CD14-positive monocyte (primary cell): ENCODE data around the gene KNDC1. TPM values are rescaled to one million over a fixed set of nuclear protein-coding genes. Genes with fewer than 3 reads are reported as not detected.

ENCODE experiments used
- DNase-seq, 3 donors: peaks; one replicate each; pipeline ENCODE4 v3.0.0-alpha.2; 2011 to 2022
- H2AFZ ChIP-seq: 2 replicates; pipeline ENCODE4 v1.6.0; 2012; ENCODE audit warnings: mild to moderate bottlenecking, low read depth, low read length, inconsistent platforms; ENCODE audit not compliant: insufficient read depth, poor library complexity, severe bottlenecking
- H3K27ac ChIP-seq, 2 donors: 1 replicate in 1 of 2; 2 replicates in 1 of 2; pipeline ENCODE4 v1.5.1; 2012 to 2013; ENCODE audit warnings: low read length in 2 of 2, control low read depth in 1 of 2, inconsistent platforms in 1 of 2, low read depth in 1 of 2, mild to moderate bottlenecking in 1 of 2
- H3K27me3 ChIP-seq, 2 donors: one replicate each; pipeline versions ENCODE4 v1.6.0 to v1.6.1; 2011 to 2013; ENCODE audit warnings: low read length in 2 of 2; ENCODE audit not compliant: control insufficient read depth in 2 of 2, insufficient read depth in 2 of 2
- H3K36me3 ChIP-seq, 2 donors: replicated peaks in 1 of 2; 1 replicate in 1 of 2; 2 replicates in 1 of 2; pipeline versions ENCODE4 v1.5.1 to v1.6.1; 2012 to 2013; ENCODE audit warnings: low read length in 2 of 2, control low read depth in 1 of 2, inconsistent platforms in 1 of 2, mild to moderate bottlenecking in 1 of 2; ENCODE audit not compliant: insufficient read depth in 2 of 2, control insufficient read depth in 1 of 2
- H3K4me1 ChIP-seq, 2 donors: 1 replicate in 1 of 2; 2 replicates in 1 of 2; pipeline versions ENCODE4 v1.5.1 to v1.6.1; 2012 to 2013; ENCODE audit warnings: low read length in 2 of 2, control low read depth in 1 of 2, inconsistent platforms in 1 of 2, mild to moderate bottlenecking in 1 of 2, moderate library complexity in 1 of 2; ENCODE audit not compliant: insufficient read depth in 2 of 2, control insufficient read depth in 1 of 2
- H3K4me2 ChIP-seq: replicated peaks from 2 replicates; pipeline ENCODE3; 2012; ENCODE audit warnings: low read length, moderate library complexity, mild to moderate bottlenecking; ENCODE audit not compliant: poor library complexity, severe bottlenecking; ENCODE audit errors: extremely low read depth
- H3K4me3 ChIP-seq, 3 experiments: fragments of 200-600 bp in 1 of 3; sonication (generic) in 1 of 3; replicated peaks in 1 of 3; 1 replicate in 2 of 3; 2 replicates in 1 of 3; pipeline ENCODE4 v1.5.1; 2011 to 2013; ENCODE audit warnings: low read length in 3 of 3, mild to moderate bottlenecking in 3 of 3, control low read depth in 2 of 3, low read depth in 2 of 3, inconsistent platforms in 1 of 3, moderate library complexity in 1 of 3
- H3K79me2 ChIP-seq: 2 replicates; pipeline ENCODE4 v1.6.0; 2012; ENCODE audit warnings: mild to moderate bottlenecking, control low read depth, inconsistent platforms, low read length, moderate library complexity; ENCODE audit not compliant: insufficient read depth
- H3K9ac ChIP-seq: 2 replicates; pipeline ENCODE4 v1.6.0; 2017; ENCODE audit warnings: low read length, mild to moderate bottlenecking; ENCODE audit not compliant: insufficient read depth, poor library complexity, severe bottlenecking
- H3K9me3 ChIP-seq, 2 donors: replicated peaks in 1 of 2; 1 replicate in 1 of 2; 2 replicates in 1 of 2; pipeline versions ENCODE4 v1.5.1 to v1.6.1; 2012 to 2013; ENCODE audit warnings: low read length in 2 of 2, control low read depth in 1 of 2; ENCODE audit not compliant: control insufficient read depth in 1 of 2, insufficient read depth in 1 of 2
- H4K20me1 ChIP-seq: 2 replicates; pipeline ENCODE4 v1.6.0; 2012; ENCODE audit warnings: mild to moderate bottlenecking, low read length, control low read depth, moderate library complexity; ENCODE audit not compliant: insufficient read depth
- H3K27ac Mint-ChIP-seq, 7 donors: one replicate each; pipeline ENCODE4 v1.8.0; 2020; ENCODE audit warnings: mild to moderate bottlenecking in 7 of 7, mixed read lengths in 7 of 7, moderate library complexity in 6 of 7, inconsistent platforms in 2 of 7
- H3K27me3 Mint-ChIP-seq, 3 donors: one replicate each; pipeline ENCODE4 v1.8.0; 2021 to 2022; ENCODE audit warnings: low read depth in 3 of 3, mild to moderate bottlenecking in 3 of 3, mixed read lengths in 3 of 3, moderate library complexity in 3 of 3, inconsistent platforms in 1 of 3
- H3K36me3 Mint-ChIP-seq, 2 donors: one replicate each; pipeline ENCODE4 v1.8.0; 2020; ENCODE audit warnings: mixed read lengths in 2 of 2, inconsistent platforms in 1 of 2, mild to moderate bottlenecking in 1 of 2
- H3K4me1 Mint-ChIP-seq: one replicate; pipeline ENCODE4 v1.8.0; 2020; ENCODE audit warnings: mild to moderate bottlenecking, mixed read lengths
- H3K4me3 Mint-ChIP-seq, 2 donors: one replicate each; pipeline ENCODE4 v1.8.0; 2020; ENCODE audit warnings: mild to moderate bottlenecking in 2 of 2, mixed read lengths in 2 of 2, moderate library complexity in 1 of 2
- H3K9me3 Mint-ChIP-seq, 7 donors: one replicate each; pipeline ENCODE4 v1.8.0; 2020 to 2022; ENCODE audit warnings: mixed read lengths in 7 of 7, mild to moderate bottlenecking in 6 of 7, moderate library complexity in 6 of 7, inconsistent platforms in 2 of 7
- CTCF ChIP-seq: fragments of 200-600 bp; IDR thresholded peaks from one replicate; pipeline ENCODE4 v1.8.0; 2022; ENCODE audit warnings: antibody characterized with exemption, mild to moderate bottlenecking
- WGBS: methylation state at CpG from one replicate; pipeline ENCODE4 v1.1.5; 2013; ENCODE audit warnings: missing lambda C conversion rate; ENCODE audit not compliant: insufficient coverage; 5-methylcytosine and 5-hydroxymethylcytosine counted together
- intact Hi-C, 2 donors: fragments of 100-400 bp; cut with micrococcal nuclease; formaldehyde crosslinking; loops; one replicate each; pipeline versions ENCODE4 v1.15.0 to v1.15.1; 2023
- polyA plus RNA-seq, 3 donors: library from polyadenylated mRNA; depleted of rRNA in 1 of 3; unstranded in 2 of 3; stranded (reverse) in 1 of 3; fragments of 300-500 nt in 2 of 3; fragments of >200 nt in 1 of 3; fragmentation: Illumina TruSeq in 2 of 3; gene quantifications; 1 replicate in 2 of 3; 2 replicates in 1 of 3; pipeline ENCODE4 v1.2.3, GENCODE V29; 2012 to 2021

Gene KNDC1
- polyA plus RNA-seq, 3 donors = 0.22 to 0.80 TPM; not detected in 1

- H2AFZ ChIP-seq = no peak overlapping the region
- no peaks in the 10 kb centered on the region for H3K36me3 ChIP-seq
- no peaks in the 10 kb centered on the region for H3K79me2 ChIP-seq
- H3K4me2 ChIP-seq = no peak overlapping the region
- Mint-ChIP-seq H3K27me3 (peaks cover 2 to 10% (median 6%) of the 10 kb centered on the region in 3 donors), H3K4me3 (no peak overlapping the region), H3K4me1 (peaks cover 6% of the 10 kb centered on the region), H3K36me3 (no peaks in the 10 kb centered on the region), H3K27ac (no peak overlapping the region), H3K9me3 (no peaks in the 10 kb centered on the region)
- intact Hi-C loops = loop anchor here (5.0 to 10.0 kb wide), 4 partner anchors 95 to 185 kb away; partner anchors contain the start of genes UTF1 (in 1 of the 2) and VENTX (in 1 of the 2)
- WGBS = 30% methylated on average over 15 of the region's 17 CpGs
- no peaks in the 10 kb centered on the region for H3K4me1 ChIP-seq
- H3K9me3 ChIP-seq = no peaks in the 10 kb centered on the region
- no peak for DNase-seq
- no peaks in the 10 kb centered on the region for H3K27me3 ChIP-seq
- H4K20me1 ChIP-seq = no peaks in the 10 kb centered on the region
- H3K9ac ChIP-seq = no peak overlapping the region
- no peak overlapping the region for H3K4me3 ChIP-seq
- TF ChIP-seq CTCF = no peak
- H3K27ac ChIP-seq = no peak overlapping the region
Measured at GRCh38 chr10:133139551-133140065, 20.4 kb upstream of the KNDC1 start.

GRCh38 chr10:133140417-133141143, 19.4 kb upstream of the KNDC1 start:
- Mint-ChIP-seq H3K4me1 (peaks cover 6% of the 10 kb centered on the region), H3K27me3 (peaks cover 5 to 12% (median 9%) of the 10 kb centered on the region in 3 donors), H3K36me3 (no peaks in the 10 kb centered on the region), H3K9me3 (no peaks in the 10 kb centered on the region), H3K27ac (peak overlapping the region in 1 of 7 donors; percentile 20), H3K4me3 (no peak overlapping the region)
- DNase-seq = no peak
- H3K4me2 ChIP-seq = no peak overlapping the region
- H3K36me3 ChIP-seq = no peaks in the 10 kb centered on the region
- no peaks in the 10 kb centered on the region for H4K20me1 ChIP-seq
- no peaks in the 10 kb centered on the region for H3K79me2 ChIP-seq
- TF ChIP-seq CTCF = no peak
- H3K4me1 ChIP-seq = no peaks in the 10 kb centered on the region
- H2AFZ ChIP-seq = no peak overlapping the region
- H3K27me3 ChIP-seq = peaks cover 0 to 3% of the 10 kb centered on the region in 2 donors
- no peak overlapping the region for H3K4me3 ChIP-seq
- H3K9me3 ChIP-seq = no peaks in the 10 kb centered on the region
- H3K27ac ChIP-seq = no peak overlapping the region
- intact Hi-C loops = loop anchor here (5.0 to 10.0 kb wide), 4 partner anchors 94 to 184 kb away; partner anchors contain the start of genes UTF1 (in 1 of the 2) and VENTX (in 1 of the 2)
- no peak overlapping the region for H3K9ac ChIP-seq
- 92% methylated on average over 20 of the region's 26 CpGs for WGBS
